ENCODE results near the gene HINT2. TPM values are rescaled to one million over a fixed set of nuclear protein-coding genes. Genes with fewer than 3 reads are reported as not detected.
A peak's percentile ranks its signal among the peaks of the same experiment; 100 is the strongest.

Gene HINT2
- 54.1 and 60.1 TPM in 2 replicates for total RNA-seq
- long read RNA-seq, partial matches to known transcripts: 1 of 5 reads
- long read RNA-seq, other reads (novel, unspliced or antisense): 0 of 5 reads

GRCh38 chr9:35814841-35815543 is at the start of gene HINT2:
Gene HINT2 (minus strand): TSS chr9:35815042. CDS start chr9:35814979, 63 bp downstream.
- DNase-seq (ENCODE audit: low read depth, low spot score): peak; percentile 89
- Mint-ChIP-seq H3K27me3 (ENCODE audit: low read depth) (no peaks in the 10 kb centered on the region), H3K27ac (ENCODE audit: unreplicated experiment) (peak within 1 kb of the TSS; percentile 85), H3K36me3 (ENCODE audit: low read depth) (peaks cover 2% of the 10 kb centered on the region), H3K9me3 (no peaks in the 10 kb centered on the region), H3K4me1 (peaks cover 39% of the 10 kb centered on the region), H3K4me3 (peak within 1 kb of the TSS; percentile 91)
- TF ChIP-seq CTCF (conservative IDR thresholded peaks at IDR 0.05): no peak

GRCh38 chr9:35863583-35863982 is 48.7 kb upstream of the HINT2 start:
- peaks cover 25% of the 10 kb centered on the region for H3K27me3 Mint-ChIP-seq (ENCODE audit: low read depth)
- H3K4me3 Mint-ChIP-seq: no peak overlapping the region
- DNase-seq (ENCODE audit: low read depth, low spot score): no peak
- H3K27ac Mint-ChIP-seq (ENCODE audit: unreplicated experiment): no peak overlapping the region
- TF ChIP-seq CTCF (conservative IDR thresholded peaks at IDR 0.05): no peak
- no peaks in the 10 kb centered on the region for H3K36me3 Mint-ChIP-seq (ENCODE audit: low read depth)
- H3K4me1 Mint-ChIP-seq: no peaks in the 10 kb centered on the region
- H3K9me3 Mint-ChIP-seq: no peaks in the 10 kb centered on the region

- Mint-ChIP-seq H3K9me3 (no peaks in the 10 kb centered on the region), H3K27me3 (ENCODE audit: low read depth) (peaks cover 25% of the 10 kb centered on the region), H3K36me3 (ENCODE audit: low read depth) (no peaks in the 10 kb centered on the region), H3K27ac (ENCODE audit: unreplicated experiment) (no peak overlapping the region), H3K4me3 (no peak overlapping the region), H3K4me1 (no peaks in the 10 kb centered on the region)
- no peak for DNase-seq (ENCODE audit: low read depth, low spot score)
- no peak for TF ChIP-seq CTCF (conservative IDR thresholded peaks at IDR 0.05)
Measured at GRCh38 chr9:35862328-35862727, 47.5 kb upstream of the HINT2 start.

- no peak overlapping the region for H3K4me3 Mint-ChIP-seq
- no peaks in the 10 kb centered on the region for H3K4me1 Mint-ChIP-seq
- no peaks in the 10 kb centered on the region for H3K9me3 Mint-ChIP-seq
- DNase-seq (ENCODE audit: low read depth, low spot score): no peak
- no peak for TF ChIP-seq CTCF (conservative IDR thresholded peaks at IDR 0.05)
- H3K36me3 Mint-ChIP-seq (ENCODE audit: low read depth): no peaks in the 10 kb centered on the region
- peaks cover 25% of the 10 kb centered on the region for H3K27me3 Mint-ChIP-seq (ENCODE audit: low read depth)
- no peak overlapping the region for H3K27ac Mint-ChIP-seq (ENCODE audit: unreplicated experiment)
Measured at GRCh38 chr9:35861161-35861897, 46.5 kb upstream of the HINT2 start.

GRCh38 chr9:35859990-35860339 is 45.1 kb upstream of the HINT2 start:
- TF ChIP-seq CTCF (conservative IDR thresholded peaks at IDR 0.05): no peak
- Mint-ChIP-seq H3K27me3 (ENCODE audit: low read depth) (peaks cover 25% of the 10 kb centered on the region), H3K27ac (ENCODE audit: unreplicated experiment) (no peak overlapping the region), H3K36me3 (ENCODE audit: low read depth) (no peaks in the 10 kb centered on the region), H3K4me1 (no peaks in the 10 kb centered on the region), H3K9me3 (no peaks in the 10 kb centered on the region), H3K4me3 (no peak overlapping the region)
- no peak for DNase-seq (ENCODE audit: low read depth, low spot score)

Data from neural crest cell (in vitro differentiated cells).